Liver (tissue), 9 donors: ENCODE data around the gene NT5DC1. TPM values are rescaled to one million over a fixed set of nuclear protein-coding genes. Genes with fewer than 3 reads are reported as not detected.

Experiments used
- DNase-seq: peaks from one replicate; pipeline ENCODE4 v3.0.0-alpha.2; 2017; ENCODE audit warnings: low spot score
- H3K27ac ChIP-seq, 2 donors: one replicate each; pipeline ENCODE4 v1.7.0; 2013; ENCODE audit warnings: inconsistent platforms in 2 of 2, low read length in 2 of 2, control low read depth in 1 of 2, low read depth in 1 of 2, mild to moderate bottlenecking in 1 of 2
- H3K27me3 ChIP-seq, 4 donors: one replicate each; pipeline versions ENCODE4 v1.6.1 to v1.7.0; 2013; ENCODE audit warnings: low read length in 3 of 4, inconsistent platforms in 1 of 4, mild to moderate bottlenecking in 1 of 4, moderate library complexity in 1 of 4; ENCODE audit not compliant: control insufficient read depth in 4 of 4, insufficient read depth in 4 of 4
- H3K36me3 ChIP-seq, 4 donors: one replicate each; pipeline versions ENCODE4 v1.6.1 to v1.7.0; 2013; ENCODE audit warnings: low read length in 3 of 4, mild to moderate bottlenecking in 3 of 4, low read depth in 1 of 4, moderate library complexity in 1 of 4; ENCODE audit not compliant: control insufficient read depth in 4 of 4, insufficient read depth in 3 of 4
- H3K4me1 ChIP-seq, 4 donors: one replicate each; pipeline versions ENCODE4 v1.6.1 to v1.7.0; 2013; ENCODE audit warnings: low read length in 3 of 4, mild to moderate bottlenecking in 3 of 4, moderate library complexity in 1 of 4; ENCODE audit not compliant: control insufficient read depth in 4 of 4, insufficient read depth in 4 of 4
- H3K4me3 ChIP-seq, 3 donors: one replicate each; pipeline versions ENCODE4 v1.6.1 to v1.7.0; 2013; ENCODE audit warnings: low read length in 3 of 3, control low read depth in 1 of 3, low read depth in 1 of 3, mild to moderate bottlenecking in 1 of 3
- H3K9ac ChIP-seq, 2 donors: one replicate each; pipeline ENCODE4 v1.7.0; 2013; ENCODE audit warnings: low read length in 2 of 2, mild to moderate bottlenecking in 2 of 2, moderate library complexity in 2 of 2, control low read depth in 1 of 2, low read depth in 1 of 2
- H3K9me3 ChIP-seq, 4 donors: one replicate each; pipeline versions ENCODE4 v1.6.1 to v1.7.0; 2013; ENCODE audit warnings: low read length in 3 of 4; ENCODE audit not compliant: control insufficient read depth in 4 of 4
- EGR1 ChIP-seq, 2 donors: IDR thresholded peaks; 2 replicates each; pipeline ENCODE4 v1.6.1; 2016 to 2018; ENCODE audit warnings: antibody characterized with exemption in 2 of 2, low read depth in 2 of 2
- FOXA1 ChIP-seq: IDR thresholded peaks from 2 replicates; pipeline ENCODE4 v1.6.1; 2016; ENCODE audit warnings: antibody characterized with exemption
- FOXA2 ChIP-seq: IDR thresholded peaks from 2 replicates; pipeline ENCODE4 v1.6.1; 2016; ENCODE audit warnings: antibody characterized with exemption
- GABPA ChIP-seq, 2 donors: IDR thresholded peaks in 1 of 2; conservative IDR thresholded peaks in 1 of 2; 2 replicates each; pipeline ENCODE4 v1.6.1; 2016; ENCODE audit warnings: antibody characterized with exemption in 2 of 2, mild to moderate bottlenecking in 1 of 2, moderate library complexity in 1 of 2
- HNF4A ChIP-seq, 2 donors: conservative IDR thresholded peaks; 2 replicates each; pipeline ENCODE4 v1.6.1; 2016; ENCODE audit warnings: antibody characterized with exemption in 2 of 2, mild to moderate bottlenecking in 2 of 2
- HNF4G ChIP-seq: IDR thresholded peaks from 2 replicates; pipeline ENCODE4 v1.6.1; 2016; ENCODE audit warnings: antibody characterized with exemption
- JUND ChIP-seq, 2 donors: IDR thresholded peaks; 2 replicates each; pipeline ENCODE4 v1.6.1; 2016; ENCODE audit warnings: antibody characterized with exemption in 2 of 2
- MAX ChIP-seq: IDR thresholded peaks from 2 replicates; pipeline ENCODE4 v1.6.1; 2016; ENCODE audit warnings: antibody characterized with exemption
- NR2F2 ChIP-seq: IDR thresholded peaks from 2 replicates; pipeline ENCODE4 v1.6.1; 2016; ENCODE audit warnings: antibody characterized with exemption
- RAD21 ChIP-seq, 2 donors: IDR thresholded peaks; 2 replicates each; pipeline ENCODE4 v1.6.1; 2016; ENCODE audit warnings: antibody characterized with exemption in 2 of 2, mild to moderate bottlenecking in 2 of 2
- REST ChIP-seq: IDR thresholded peaks from 2 replicates; pipeline ENCODE4 v1.6.1; 2016; ENCODE audit warnings: antibody characterized with exemption, mild to moderate bottlenecking
- RXRA ChIP-seq, 2 donors: IDR thresholded peaks; 2 replicates each; pipeline ENCODE4 v1.6.1; 2017 to 2018; ENCODE audit warnings: antibody characterized with exemption in 2 of 2, mild to moderate bottlenecking in 1 of 2
- SP1 ChIP-seq: IDR thresholded peaks from 2 replicates; pipeline ENCODE4 v1.6.1; 2018; ENCODE audit warnings: antibody characterized with exemption, mild to moderate bottlenecking
- TAF1 ChIP-seq: conservative IDR thresholded peaks from 2 replicates; pipeline ENCODE4 v1.6.1; 2016; ENCODE audit warnings: antibody characterized with exemption, mild to moderate bottlenecking
- YY1 ChIP-seq: IDR thresholded peaks from 2 replicates; pipeline ENCODE4 v1.6.1; 2016; ENCODE audit warnings: antibody characterized with exemption, mild to moderate bottlenecking
- WGBS: extraction: QIAGEN DNeasy Blood & Tissue Kit; methylation state at CpG from one replicate; pipeline ENCODE4 v1.1.7; 2013; 5-methylcytosine and 5-hydroxymethylcytosine counted together
- polyA plus RNA-seq, 2 donors: library from polyadenylated mRNA; stranded (reverse) in 1 of 2; unstranded in 1 of 2; fragments of 200-250 nt in 1 of 2; fragments of >200 nt in 1 of 2; fragmentation: Nextera tagmentation in 1 of 2; extraction: Ambion mirVana in 1 of 2; gene quantifications; one replicate each; pipeline versions ENCODE4 v1.2.1 to v1.2.3, GENCODE V29; 2013 to 2015
- total RNA-seq, 2 donors: library from RNA; depleted of rRNA; stranded (reverse); fragments of >200 nt; gene quantifications; one replicate each; pipeline ENCODE4 v1.2.3, GENCODE V29; 2014
- TF ChIP-seq, protein P1 (sequence below): fragments of 150-350 bp; IDR thresholded peaks from 2 replicates; pipeline ENCODE4 v1.5.1; 2017; ENCODE audit warnings: improper control_type of control experiment, low read depth, low read length; ENCODE audit not compliant: missing input control
- TF ChIP-seq, protein P2 (sequence below): IDR thresholded peaks from 2 replicates; pipeline ENCODE4 v1.6.1; 2016; ENCODE audit warnings: antibody characterized with exemption
- TF ChIP-seq, protein P3 (sequence below): IDR thresholded peaks from 2 replicates; pipeline ENCODE4 v1.6.1; 2016; ENCODE audit warnings: antibody characterized with exemption
- donor health status: healthy.
- donor health status: healthy.
- donor health status: healthy.
- donor health status: healthy.
- donor health status: healthy.

The NT5DC1 gene
- total and polyA plus RNA-seq, 4 donors: 10.4 to 31.4 (median 23.3) TPM

DNA sequence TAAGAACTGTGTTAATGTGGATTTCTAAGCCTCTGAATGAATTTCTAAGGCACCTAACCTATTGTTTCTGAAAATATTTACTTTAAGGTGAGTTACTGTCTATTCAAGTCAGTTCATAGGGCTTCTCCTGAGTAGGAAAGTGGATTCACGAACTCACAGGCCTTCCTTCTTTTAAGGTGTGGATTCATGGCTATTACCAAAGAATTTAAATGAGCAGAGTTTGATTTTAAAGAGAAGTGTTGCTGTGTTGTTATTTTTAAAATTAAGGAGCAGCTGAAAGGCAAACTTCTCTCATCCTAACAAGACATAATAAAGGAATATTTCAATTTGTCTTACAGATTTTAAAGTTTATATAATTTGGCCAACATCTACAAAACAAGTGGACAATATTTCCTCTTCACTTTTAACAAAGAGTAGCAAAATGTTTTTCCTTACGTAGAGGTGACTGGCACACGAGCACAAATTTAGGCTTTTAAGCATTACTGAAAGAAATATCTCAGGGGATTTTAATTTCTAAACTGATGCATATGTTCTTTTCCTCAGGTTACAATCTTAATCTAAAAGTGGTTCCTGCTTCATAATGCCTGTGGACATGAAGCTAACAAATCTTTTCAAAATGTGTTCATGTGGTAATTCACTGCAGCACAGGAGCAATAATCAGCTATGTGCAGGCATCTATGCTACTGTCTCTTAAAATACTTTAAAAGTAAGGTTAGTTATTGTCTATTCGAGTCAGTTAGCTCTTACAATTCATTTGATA, 153.8 kb downstream of the NT5DC1 start:
- H3K4me3 ChIP-seq: peak overlapping the region; percentile 91 to 93 (median 92)
- peaks cover 0 to 3% (median 0%) of the 10 kb centered on the region in 4 donors for H3K36me3 ChIP-seq
- H3K27me3 ChIP-seq: no peaks in the 10 kb centered on the region
- peak overlapping the region; percentile 63 to 84 for H3K9ac ChIP-seq
- H3K4me1 ChIP-seq: peaks cover 13 to 45% (median 41%) of the 10 kb centered on the region in 4 donors
- no peak for DNase-seq
- TF ChIP-seq TAF1 (no peak), NR2F2 (no peak)
- TF ChIP-seq, protein P1, sequence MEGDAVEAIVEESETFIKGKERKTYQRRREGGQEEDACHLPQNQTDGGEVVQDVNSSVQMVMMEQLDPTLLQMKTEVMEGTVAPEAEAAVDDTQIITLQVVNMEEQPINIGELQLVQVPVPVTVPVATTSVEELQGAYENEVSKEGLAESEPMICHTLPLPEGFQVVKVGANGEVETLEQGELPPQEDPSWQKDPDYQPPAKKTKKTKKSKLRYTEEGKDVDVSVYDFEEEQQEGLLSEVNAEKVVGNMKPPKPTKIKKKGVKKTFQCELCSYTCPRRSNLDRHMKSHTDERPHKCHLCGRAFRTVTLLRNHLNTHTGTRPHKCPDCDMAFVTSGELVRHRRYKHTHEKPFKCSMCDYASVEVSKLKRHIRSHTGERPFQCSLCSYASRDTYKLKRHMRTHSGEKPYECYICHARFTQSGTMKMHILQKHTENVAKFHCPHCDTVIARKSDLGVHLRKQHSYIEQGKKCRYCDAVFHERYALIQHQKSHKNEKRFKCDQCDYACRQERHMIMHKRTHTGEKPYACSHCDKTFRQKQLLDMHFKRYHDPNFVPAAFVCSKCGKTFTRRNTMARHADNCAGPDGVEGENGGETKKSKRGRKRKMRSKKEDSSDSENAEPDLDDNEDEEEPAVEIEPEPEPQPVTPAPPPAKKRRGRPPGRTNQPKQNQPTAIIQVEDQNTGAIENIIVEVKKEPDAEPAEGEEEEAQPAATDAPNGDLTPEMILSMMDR: no peak
- TF ChIP-seq, protein P2, sequence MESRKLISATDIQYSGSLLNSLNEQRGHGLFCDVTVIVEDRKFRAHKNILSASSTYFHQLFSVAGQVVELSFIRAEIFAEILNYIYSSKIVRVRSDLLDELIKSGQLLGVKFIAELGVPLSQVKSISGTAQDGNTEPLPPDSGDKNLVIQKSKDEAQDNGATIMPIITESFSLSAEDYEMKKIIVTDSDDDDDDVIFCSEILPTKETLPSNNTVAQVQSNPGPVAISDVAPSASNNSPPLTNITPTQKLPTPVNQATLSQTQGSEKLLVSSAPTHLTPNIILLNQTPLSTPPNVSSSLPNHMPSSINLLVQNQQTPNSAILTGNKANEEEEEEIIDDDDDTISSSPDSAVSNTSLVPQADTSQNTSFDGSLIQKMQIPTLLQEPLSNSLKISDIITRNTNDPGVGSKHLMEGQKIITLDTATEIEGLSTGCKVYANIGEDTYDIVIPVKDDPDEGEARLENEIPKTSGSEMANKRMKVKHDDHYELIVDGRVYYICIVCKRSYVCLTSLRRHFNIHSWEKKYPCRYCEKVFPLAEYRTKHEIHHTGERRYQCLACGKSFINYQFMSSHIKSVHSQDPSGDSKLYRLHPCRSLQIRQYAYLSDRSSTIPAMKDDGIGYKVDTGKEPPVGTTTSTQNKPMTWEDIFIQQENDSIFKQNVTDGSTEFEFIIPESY: peak; percentile 23
- 7% methylated on average over 4 of the region's 4 CpGs for WGBS
- no peaks in the 10 kb centered on the region for H3K9me3 ChIP-seq
- peak overlapping the region; percentile 78 for H3K27ac ChIP-seq

DNA sequence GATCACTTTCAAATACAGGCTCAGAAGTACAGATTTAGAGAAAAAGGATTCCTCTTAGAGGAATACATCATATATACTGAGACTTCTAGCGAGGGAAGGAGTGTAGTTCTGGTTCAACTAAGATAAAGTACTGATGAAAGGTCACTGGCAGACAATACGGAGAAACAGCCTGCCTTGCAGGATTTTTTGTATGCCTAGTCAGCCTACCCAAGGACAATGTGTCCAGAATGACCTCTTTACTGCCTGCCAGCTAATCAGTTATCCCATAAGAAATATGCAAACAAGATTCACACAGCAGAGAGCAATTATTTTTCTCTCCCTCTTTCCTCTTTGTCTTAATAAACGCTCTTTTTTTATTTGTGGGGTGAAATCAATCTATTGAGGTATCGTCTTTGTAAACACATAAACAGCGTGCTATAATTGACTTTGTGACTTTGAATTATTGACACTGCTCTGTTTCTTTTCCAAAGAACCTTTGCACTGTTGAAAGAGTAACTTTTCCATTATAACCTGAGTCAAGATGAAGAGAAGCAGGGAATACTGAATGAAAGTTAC, 154.7 kb downstream of the NT5DC1 start:
- H3K4me1 ChIP-seq: peaks cover 13 to 45% (median 39%) of the 10 kb centered on the region in 4 donors

More for the DNA sequence above, 154.7 kb downstream of the NT5DC1 start:
- WGBS: 16% methylated on average over 5 of the region's 5 CpGs
- TF ChIP-seq MAX: peak; percentile 16
- TF ChIP-seq, protein P3, sequence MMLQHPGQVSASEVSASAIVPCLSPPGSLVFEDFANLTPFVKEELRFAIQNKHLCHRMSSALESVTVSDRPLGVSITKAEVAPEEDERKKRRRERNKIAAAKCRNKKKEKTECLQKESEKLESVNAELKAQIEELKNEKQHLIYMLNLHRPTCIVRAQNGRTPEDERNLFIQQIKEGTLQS: no peak
- TF ChIP-seq HNF4G: peak; percentile 72
- TF ChIP-seq EGR1 (IDR thresholded peaks at IDR 0.05; ENCODE audit: low read depth in 2 of 2): peak in 1 of 2 donors; percentile 59
- TF ChIP-seq REST: peak; percentile 47
- TF ChIP-seq RXRA (IDR thresholded peaks at IDR 0.05): peak; percentile 66 to 81
- TF ChIP-seq, protein P2: peak; percentile 85
- TF ChIP-seq FOXA1: peak; percentile 52
- peak; percentile 74 for TF ChIP-seq FOXA2
- peak in 1 of 2 donors; percentile 71 for TF ChIP-seq JUND (IDR thresholded peaks at IDR 0.05)
- peak; percentile 45 for TF ChIP-seq YY1
- TF ChIP-seq SP1: peak; percentile 90
- TF ChIP-seq TAF1: peak; percentile 66
- peak; percentile 89 to 91 for TF ChIP-seq HNF4A (conservative IDR thresholded peaks at IDR 0.05)
- TF ChIP-seq, protein P1: no peak
- peak in 1 of 2 donors; percentile 18 for TF ChIP-seq RAD21 (IDR thresholded peaks at IDR 0.05)
- TF ChIP-seq GABPA (IDR thresholded peaks at IDR 0.05 in 1 of 2, conservative IDR thresholded peaks at IDR 0.05 in 1 of 2): no peak
- no peak for TF ChIP-seq NR2F2
- peak overlapping the region; percentile 20 to 43 (median 43) for H3K4me3 ChIP-seq
- peaks cover 0 to 3% (median 0%) of the 10 kb centered on the region in 4 donors for H3K36me3 ChIP-seq
- H3K9me3 ChIP-seq: no peaks in the 10 kb centered on the region
- peak overlapping the region; percentile 50 to 78 for H3K27ac ChIP-seq
- H3K27me3 ChIP-seq: no peaks in the 10 kb centered on the region
- DNase-seq: no peak
- H3K9ac ChIP-seq: peak overlapping the region in 1 of 2 donors; percentile 84
